HEK293T (cell line): ENCODE data around the gene TGM5.

Experiments
- ARNT ChIP-seq: fragments of 450-650 bp; IDR thresholded peaks from 2 replicates; pipeline ENCODE4 v1.6.1; 2017; ENCODE audit warnings: mild to moderate bottlenecking
- BHLHE40 ChIP-seq: fragments of 450-650 bp; IDR thresholded peaks from 2 replicates; pipeline ENCODE4 v1.6.1; 2016; ENCODE audit warnings: mild to moderate bottlenecking, moderate library complexity, borderline replicate concordance
- ELF4 ChIP-seq: fragments of 450-650 bp; IDR thresholded peaks from 2 replicates; pipeline ENCODE4 v1.6.1; 2017; ENCODE audit warnings: antibody characterized with exemption
- LEF1 ChIP-seq: fragments of 450-650 bp; IDR thresholded peaks from 2 replicates; pipeline ENCODE4 v1.6.1; 2017; ENCODE audit warnings: mild to moderate bottlenecking, borderline replicate concordance
- SP1 ChIP-seq: fragments of 450-650 bp; IDR thresholded peaks from 2 replicates; pipeline ENCODE4 v1.6.1; 2017
- SUZ12 ChIP-seq: fragments of 450-650 bp; IDR thresholded peaks from 2 replicates; pipeline ENCODE4 v1.6.1; 2016; ENCODE audit warnings: mild to moderate bottlenecking

GRCh38 chr15:43212951-43213350 lies 53.8 kb downstream of the TGM5 start:
- TF ChIP-seq BHLHE40 (no peak), LEF1 (no peak), SP1 (no peak), SUZ12 (no peak), ELF4 (no peak), ARNT (no peak)
